Activated CD4-positive, alpha-beta T cell treated with anti-CD3 and anti-CD28 coated beads for 1 hour (primary cell): ENCODE results near the gene MCTP1.
"Not testable (repeated sequence)": the region's sequence is repeated elsewhere in the genome, so short reads cannot be mapped to it uniquely, and the experiment has no call there.

Source experiments
- DNase-seq: peaks from one replicate; pipeline ENCODE4 v3.0.0-alpha.2; 2020

Gene MCTP1

GRCh38 chr5:94855543-94855942 is 429.4 kb downstream of the MCTP1 start:
- no peak for DNase-seq

- DNase-seq: no peak
Measured at GRCh38 chr5:94853120-94853519, 431.8 kb downstream of the MCTP1 start.

GRCh38 chr5:94850960-94851359 is 433.9 kb downstream of the MCTP1 start:
- DNase-seq: no peak

- DNase-seq: no peak
Measured at GRCh38 chr5:94849821-94850736, 434.8 kb downstream of the MCTP1 start.

GRCh38 chr5:94849324-94849723 is 435.6 kb downstream of the MCTP1 start:
- no peak for DNase-seq

GRCh38 chr5:94847726-94848125 is 437.2 kb downstream of the MCTP1 start:
- no peak for DNase-seq

GRCh38 chr5:94847019-94847418 is 437.9 kb downstream of the MCTP1 start:
- DNase-seq: no peak

GRCh38 chr5:94845696-94846095 is 439.2 kb downstream of the MCTP1 start:
- not testable (repeated sequence) for DNase-seq

- DNase-seq: no peak
Measured at GRCh38 chr5:94841598-94842322, 443.1 kb downstream of the MCTP1 start.

GRCh38 chr5:94833851-94834250 is 451.0 kb downstream of the MCTP1 start:
- no peak for DNase-seq

- DNase-seq: no peak
Measured at GRCh38 chr5:94832685-94833084, 452.2 kb downstream of the MCTP1 start.

- DNase-seq: no peak
Measured at GRCh38 chr5:94830520-94830919, 454.4 kb downstream of the MCTP1 start.

- DNase-seq: not testable (repeated sequence)
Measured at GRCh38 chr5:94828222-94828621, 456.7 kb downstream of the MCTP1 start.

GRCh38 chr5:94820488-94820887 is 464.4 kb downstream of the MCTP1 start:
- no peak for DNase-seq

GRCh38 chr5:94818904-94819303 is 466.0 kb downstream of the MCTP1 start:
- no peak for DNase-seq

GRCh38 chr5:94815313-94816039 is 469.4 kb downstream of the MCTP1 start:
- DNase-seq: no peak

GRCh38 chr5:94812232-94812631 is 472.7 kb downstream of the MCTP1 start:
- DNase-seq: no peak

GRCh38 chr5:94811331-94811730 is 473.6 kb downstream of the MCTP1 start:
- no peak for DNase-seq

- DNase-seq: no peak
Measured at GRCh38 chr5:94810877-94811276, 474.0 kb downstream of the MCTP1 start.

GRCh38 chr5:94810281-94810680 is 474.6 kb downstream of the MCTP1 start:
- no peak for DNase-seq

GRCh38 chr5:94808497-94808896 is 476.4 kb downstream of the MCTP1 start:
- DNase-seq: no peak

- no peak for DNase-seq
Measured at GRCh38 chr5:94807985-94808384, 476.9 kb downstream of the MCTP1 start.

- DNase-seq: no peak
Measured at GRCh38 chr5:94802450-94802849, 482.4 kb downstream of the MCTP1 start.
